ENCODE measurements around the gene TNRC6C.

TNRC6C gene

GRCh38 chr17:78082988-78083387, 124.5 kb downstream of the TNRC6C start:
- no peak for DNase-seq (ENCODE audit: low read depth)

- no peak for DNase-seq (ENCODE audit: low read depth)
Measured at GRCh38 chr17:78086740-78087139, 128.2 kb downstream of the TNRC6C start.

GRCh38 chr17:78088529-78088928, 130.0 kb downstream of the TNRC6C start:
- no peak for DNase-seq (ENCODE audit: low read depth)

GRCh38 chr17:78089576-78090281, 131.2 kb downstream of the TNRC6C start:
- DNase-seq (ENCODE audit: low read depth): no peak

- DNase-seq (ENCODE audit: low read depth): no peak
Measured at GRCh38 chr17:78092794-78093324, 134.4 kb downstream of the TNRC6C start.

GRCh38 chr17:78095035-78095434, 136.5 kb downstream of the TNRC6C start:
- no peak for DNase-seq (ENCODE audit: low read depth)

GRCh38 chr17:78096093-78096492, 137.6 kb downstream of the TNRC6C start:
- no peak for DNase-seq (ENCODE audit: low read depth)

- DNase-seq (ENCODE audit: low read depth): no peak
Measured at GRCh38 chr17:78101112-78101511, 142.6 kb downstream of the TNRC6C start.

- DNase-seq (ENCODE audit: low read depth): no peak
Measured at GRCh38 chr17:78101542-78101941, 143.0 kb downstream of the TNRC6C start.

- DNase-seq (ENCODE audit: low read depth): no peak
Measured at GRCh38 chr17:78103311-78103710, 144.8 kb downstream of the TNRC6C start.

GRCh38 chr17:78104540-78104941, 146.0 kb downstream of the TNRC6C start:
- DNase-seq (ENCODE audit: low read depth): no peak

GRCh38 chr17:78105101-78105500, 146.6 kb downstream of the TNRC6C start:
- DNase-seq (ENCODE audit: low read depth): no peak

GRCh38 chr17:78105551-78105950, 147.0 kb downstream of the TNRC6C start:
- no peak for DNase-seq (ENCODE audit: low read depth)

GRCh38 chr17:78106211-78106610, 147.7 kb downstream of the TNRC6C start:
- no peak for DNase-seq (ENCODE audit: low read depth)

GRCh38 chr17:78107457-78107856, 149.0 kb downstream of the TNRC6C start:
- DNase-seq (ENCODE audit: low read depth): no peak

GRCh38 chr17:78107976-78108725, 149.6 kb downstream of the TNRC6C start:
- no peak for DNase-seq (ENCODE audit: low read depth)

- DNase-seq (ENCODE audit: low read depth): no peak
Measured at GRCh38 chr17:78108726-78109488, 150.4 kb downstream of the TNRC6C start.

- DNase-seq (ENCODE audit: low read depth): no peak
Measured at GRCh38 chr17:78109489-78109761, 150.9 kb downstream of the TNRC6C start.

GRCh38 chr17:78110363-78111015, 152.0 kb downstream of the TNRC6C start:
- DNase-seq (ENCODE audit: low read depth): no peak

- DNase-seq (ENCODE audit: low read depth): no peak
Measured at GRCh38 chr17:78111016-78111726, 152.7 kb downstream of the TNRC6C start.

- DNase-seq (ENCODE audit: low read depth): no peak
Measured at GRCh38 chr17:78111727-78112517, 153.4 kb downstream of the TNRC6C start.
